Type B pancreatic cell (in vitro differentiated cells): Measurements from ENCODE around the gene NDUFS6. TPM values are rescaled to one million over a fixed set of nuclear protein-coding genes. Genes with fewer than 3 reads are reported as not detected.

ENCODE experiments used
- DNase-seq: peaks from one replicate; pipeline ENCODE4 v3.0.0; 2021; ENCODE audit warnings: mixed read lengths; ENCODE audit not compliant: unreplicated experiment; ENCODE audit errors: extremely low spot score
- H3K27ac Mint-ChIP-seq: 2 replicates; pipeline ENCODE4 v1.8.0; 2021; ENCODE audit warnings: mild to moderate bottlenecking, mixed read lengths
- H3K27me3 Mint-ChIP-seq: 2 replicates; pipeline ENCODE4 v1.8.0; 2021; ENCODE audit warnings: mixed read lengths
- H3K36me3 Mint-ChIP-seq: 2 replicates; pipeline ENCODE4 v1.8.0; 2021; ENCODE audit warnings: mixed read lengths
- H3K4me1 Mint-ChIP-seq: one replicate; pipeline ENCODE4 v1.8.0; 2021; ENCODE audit warnings: mixed read lengths; ENCODE audit not compliant: unreplicated experiment
- H3K4me3 Mint-ChIP-seq: 2 replicates; pipeline ENCODE4 v1.8.0; 2021; ENCODE audit warnings: mild to moderate bottlenecking, mixed read lengths
- H3K9me3 Mint-ChIP-seq: 2 replicates; pipeline ENCODE4 v1.8.0; 2021; ENCODE audit warnings: mixed read lengths
- CTCF ChIP-seq: fragments of 200-600 bp; sonication (generic); conservative IDR thresholded peaks from 2 replicates; pipeline ENCODE4 v1.5.0; 2021; ENCODE audit warnings: antibody characterized with exemption, mild to moderate bottlenecking
- total RNA-seq: library from RNA; stranded (reverse); gene quantifications from 2 replicates; pipeline ENCODE4 v1.2.1, GENCODE V29; 2021; ENCODE audit warnings: low replicate concordance

The NDUFS6 gene
- total RNA-seq, 1 donor from 2014 or later: 37.7 TPM

DNA sequence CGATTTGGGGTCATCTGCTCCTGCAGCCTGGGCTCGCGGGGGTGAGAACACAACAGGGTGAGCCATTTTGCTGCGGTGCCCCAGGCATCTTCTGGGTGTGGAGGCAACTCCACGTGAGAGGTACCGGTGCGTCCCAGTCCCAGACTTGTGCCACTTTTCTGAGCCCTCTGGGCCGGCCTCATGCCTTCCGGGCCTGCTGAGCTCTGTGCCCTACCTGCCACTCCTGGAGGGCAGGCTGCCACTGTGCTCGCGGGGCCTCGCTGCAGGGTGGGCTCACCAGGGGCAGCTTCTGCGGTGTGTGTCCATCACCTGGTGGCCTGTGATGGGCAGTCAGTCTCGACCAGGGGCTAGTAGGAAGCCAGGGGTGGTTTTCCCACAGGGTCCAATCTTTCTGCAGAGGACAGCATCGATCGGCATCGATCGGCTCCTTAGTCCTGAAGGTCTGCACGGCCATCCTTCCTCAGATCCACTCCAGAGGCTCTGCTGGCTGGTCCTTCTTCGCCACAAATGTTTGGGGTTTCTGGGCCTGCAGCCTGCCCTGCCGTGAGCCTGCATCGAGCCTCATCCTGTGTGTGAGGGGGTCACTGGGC, 58.9 kb downstream of the NDUFS6 start:
- no peaks in the 10 kb centered on the region for H3K36me3 Mint-ChIP-seq
- H3K9me3 Mint-ChIP-seq: no peaks in the 10 kb centered on the region
- H3K27ac Mint-ChIP-seq: no peak overlapping the region
- DNase-seq: no peak
- no peak overlapping the region for H3K4me3 Mint-ChIP-seq
- no peak for TF ChIP-seq CTCF
- H3K27me3 Mint-ChIP-seq: peaks cover 25% of the 10 kb centered on the region
- no peaks in the 10 kb centered on the region for H3K4me1 Mint-ChIP-seq

GRCh38 chr5:1860949-1861348, 59.7 kb downstream of the NDUFS6 start:
- H3K27me3 Mint-ChIP-seq: peaks cover 28% of the 10 kb centered on the region
- H3K27ac Mint-ChIP-seq: no peak overlapping the region
- TF ChIP-seq CTCF: no peak
- H3K4me3 Mint-ChIP-seq: no peak overlapping the region
- no peaks in the 10 kb centered on the region for H3K9me3 Mint-ChIP-seq
- H3K4me1 Mint-ChIP-seq: no peaks in the 10 kb centered on the region
- no peaks in the 10 kb centered on the region for H3K36me3 Mint-ChIP-seq
- DNase-seq: no peak

DNA sequence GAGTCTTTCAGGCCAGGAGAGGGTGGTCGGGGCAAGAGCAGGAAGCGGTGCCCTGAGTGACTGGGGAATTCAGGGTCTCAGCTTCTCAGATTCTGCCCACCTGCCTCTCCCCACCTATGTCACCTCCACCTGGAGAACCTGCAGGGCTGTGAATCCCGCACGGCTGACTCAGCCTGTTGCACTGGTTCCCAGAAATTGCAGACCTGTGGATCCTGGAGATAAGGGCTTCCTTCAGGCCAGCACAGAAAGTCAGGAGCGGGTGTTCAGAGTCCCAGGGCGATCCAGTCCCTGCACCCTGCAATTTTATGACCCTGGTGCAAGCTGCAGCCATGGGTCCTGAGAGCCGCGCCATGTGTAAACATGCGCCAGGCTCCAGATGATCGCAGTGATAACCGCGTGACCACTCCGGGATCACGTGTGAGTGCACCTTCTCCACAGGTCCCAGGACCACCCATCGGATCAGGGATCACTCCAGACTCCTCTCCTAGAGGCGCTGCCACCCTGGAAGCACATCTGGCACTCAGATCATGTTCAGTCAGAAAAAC, 63.8 kb downstream of the NDUFS6 start:
- no peak for TF ChIP-seq CTCF
- Mint-ChIP-seq H3K27ac (no peak overlapping the region), H3K4me3 (no peak overlapping the region), H3K4me1 (peaks cover 4% of the 10 kb centered on the region), H3K9me3 (no peaks in the 10 kb centered on the region), H3K27me3 (peaks cover 48% of the 10 kb centered on the region), H3K36me3 (no peaks in the 10 kb centered on the region)
- no peak for DNase-seq

GRCh38 chr5:1865486-1865885, 64.3 kb downstream of the NDUFS6 start:
- TF ChIP-seq CTCF: no peak
- no peaks in the 10 kb centered on the region for H3K36me3 Mint-ChIP-seq
- no peak for DNase-seq
- no peaks in the 10 kb centered on the region for H3K9me3 Mint-ChIP-seq
- H3K27ac Mint-ChIP-seq: no peak overlapping the region
- peaks cover 4% of the 10 kb centered on the region for H3K4me1 Mint-ChIP-seq
- H3K27me3 Mint-ChIP-seq: peaks cover 48% of the 10 kb centered on the region
- no peak overlapping the region for H3K4me3 Mint-ChIP-seq

Other genes starting within 250 kb of the NDUFS6 start
- gene MRPL36, start 1.6 kb upstream of the NDUFS6 start, total RNA-seq: 53.5 and 62.1 TPM in 2 replicates
- gene IRX4, start 81.5 kb downstream of the NDUFS6 start, total RNA-seq: 1.6 and 6.0 TPM in 2 replicates